Esophagus muscularis mucosa (tissue), 4 donors: Measurements from ENCODE around the gene PTPRN2. TPM values are rescaled to one million over a fixed set of nuclear protein-coding genes. Genes with fewer than 3 reads are reported as not detected.

Experiments used
- DNase-seq: peaks from one replicate; pipeline ENCODE4 v3.0.0-alpha.2; 2017; ENCODE audit errors: extremely low spot score
- H3K27ac ChIP-seq, 4 donors: fragments of 200-600 bp; sonication (generic); replicated peaks in 1 of 4; 1 replicate in 3 of 4; 2 replicates in 1 of 4; pipeline ENCODE4 v1.5.1; 2016 to 2019; ENCODE audit warnings: mild to moderate bottlenecking in 1 of 4
- H3K27me3 ChIP-seq, 4 donors: fragments of 200-600 bp; sonication (generic); one replicate each; pipeline versions ENCODE4 v1.5.1 to v1.6.0; 2016 to 2019
- H3K36me3 ChIP-seq, 4 donors: fragments of 200-600 bp; sonication (generic); one replicate each; pipeline ENCODE4 v1.5.1; 2016 to 2019
- H3K4me1 ChIP-seq, 4 donors: fragments of 200-600 bp; sonication (generic); one replicate each; pipeline ENCODE4 v1.5.1; 2016 to 2019
- H3K4me3 ChIP-seq, 4 donors: fragments of 200-600 bp; sonication (generic); 1 replicate in 2 of 4; 2 replicates in 2 of 4; pipeline ENCODE4 v1.5.1; 2016 to 2019; ENCODE audit warnings: mild to moderate bottlenecking in 4 of 4, moderate library complexity in 1 of 4
- H3K9me3 ChIP-seq, 4 donors: fragments of 200-600 bp; sonication (generic); 1 replicate in 3 of 4; 2 replicates in 1 of 4; pipeline ENCODE4 v1.5.1; 2016 to 2019
- EP300 ChIP-seq: sonication (generic); formaldehyde crosslinking; IDR thresholded peaks from one replicate; pipeline ENCODE4 v1.6.1; 2017; ENCODE audit warnings: antibody characterized with exemption
- POLR2A ChIP-seq: fragments of 450-650 bp; IDR thresholded peaks from one replicate; pipeline ENCODE4 v1.6.1; 2017; ENCODE audit warnings: antibody characterized with exemption, moderate library complexity, mild to moderate bottlenecking, low read depth
- POLR2AphosphoS5 ChIP-seq, 2 donors: sonication (generic); formaldehyde crosslinking; IDR thresholded peaks; one replicate each; pipeline ENCODE4 v1.6.1; 2017; ENCODE audit warnings: antibody characterized with exemption in 2 of 2
- WGBS: methylation state at CpG from one replicate; pipeline ENCODE4 v1.1.5; 2018; 5-methylcytosine and 5-hydroxymethylcytosine counted together
- intact Hi-C: fragments of 100-400 bp; cut with DNase I; formaldehyde crosslinking; loops from one replicate; pipeline ENCODE4 v1.15.1; 2023
- total RNA-seq, 4 donors: library from RNA; depleted of rRNA; stranded (reverse); fragments of >200 nt; gene quantifications; one replicate each; pipeline versions ENCODE4 v1.1.0 to v1.2.1, GENCODE V29; 2016
- TF ChIP-seq, protein P1 (sequence below), 3 experiments: fragments of 200-600 bp in 2 of 3; fragments of 450-650 bp in 1 of 3; sonication (generic) in 2 of 3; IDR thresholded peaks; one replicate each; pipeline ENCODE4 v1.5.1; 2017 to 2019; ENCODE audit warnings: antibody characterized with exemption in 3 of 3, mild to moderate bottlenecking in 2 of 3, moderate library complexity in 1 of 3

PTPRN2 gene
- total RNA-seq, 4 donors from 2014 or later: 2.1 to 3.1 (median 3.1) TPM

DNA sequence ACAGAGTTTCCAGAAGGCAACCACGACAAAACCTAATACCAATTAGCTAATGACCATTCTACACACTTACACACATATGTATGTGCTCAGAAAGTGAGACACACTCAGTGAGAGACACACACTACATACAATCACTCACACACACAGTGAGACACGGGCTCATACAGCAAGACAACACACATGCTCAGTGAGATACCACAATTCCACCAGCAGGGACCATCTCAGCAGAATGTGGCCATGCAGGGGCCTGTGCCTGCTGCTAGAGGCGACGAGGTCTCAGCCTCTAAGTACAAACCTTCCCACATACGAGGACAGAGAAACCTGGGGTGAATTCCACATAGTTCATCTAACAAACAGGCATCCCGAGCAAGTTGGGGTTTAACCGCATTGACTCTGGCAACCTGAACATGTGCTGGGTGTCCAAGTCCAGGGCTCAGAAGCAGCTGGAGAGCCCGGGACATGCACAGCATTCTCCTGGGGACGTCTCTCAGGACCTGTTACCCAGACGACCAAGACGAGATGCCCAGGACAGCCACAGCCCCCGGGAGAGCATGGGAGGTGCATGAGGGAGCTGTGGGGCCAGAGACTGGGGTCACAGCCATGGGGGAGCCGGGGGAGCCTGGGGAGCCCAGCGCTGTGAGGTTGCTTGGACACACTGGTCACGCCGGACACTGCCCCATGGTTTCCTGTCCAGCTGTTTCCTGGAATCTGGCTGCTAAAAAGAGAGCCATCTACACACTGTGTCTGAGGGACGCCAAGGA lies 523.6 kb downstream of the PTPRN2 start:
- Histone ChIP-seq H3K9me3 (peaks cover 0 to 12% (median 0%) of the 10 kb centered on the region in 4 donors), H3K4me1 (no peaks in the 10 kb centered on the region), H3K27me3 (peaks cover 0 to 28% (median 0%) of the 10 kb centered on the region in 4 donors), H3K4me3 (no peak overlapping the region), H3K27ac (no peak overlapping the region), H3K36me3 (no peaks in the 10 kb centered on the region)
- WGBS: 88% methylated on average over 7 of the region's 17 CpGs
- no peak for DNase-seq
- no peak for TF ChIP-seq POLR2AphosphoS5 (IDR thresholded peaks at IDR 0.05)
- TF ChIP-seq, protein P1, sequence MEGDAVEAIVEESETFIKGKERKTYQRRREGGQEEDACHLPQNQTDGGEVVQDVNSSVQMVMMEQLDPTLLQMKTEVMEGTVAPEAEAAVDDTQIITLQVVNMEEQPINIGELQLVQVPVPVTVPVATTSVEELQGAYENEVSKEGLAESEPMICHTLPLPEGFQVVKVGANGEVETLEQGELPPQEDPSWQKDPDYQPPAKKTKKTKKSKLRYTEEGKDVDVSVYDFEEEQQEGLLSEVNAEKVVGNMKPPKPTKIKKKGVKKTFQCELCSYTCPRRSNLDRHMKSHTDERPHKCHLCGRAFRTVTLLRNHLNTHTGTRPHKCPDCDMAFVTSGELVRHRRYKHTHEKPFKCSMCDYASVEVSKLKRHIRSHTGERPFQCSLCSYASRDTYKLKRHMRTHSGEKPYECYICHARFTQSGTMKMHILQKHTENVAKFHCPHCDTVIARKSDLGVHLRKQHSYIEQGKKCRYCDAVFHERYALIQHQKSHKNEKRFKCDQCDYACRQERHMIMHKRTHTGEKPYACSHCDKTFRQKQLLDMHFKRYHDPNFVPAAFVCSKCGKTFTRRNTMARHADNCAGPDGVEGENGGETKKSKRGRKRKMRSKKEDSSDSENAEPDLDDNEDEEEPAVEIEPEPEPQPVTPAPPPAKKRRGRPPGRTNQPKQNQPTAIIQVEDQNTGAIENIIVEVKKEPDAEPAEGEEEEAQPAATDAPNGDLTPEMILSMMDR (IDR thresholded peaks at IDR 0.05): no peak
- TF ChIP-seq EP300: no peak
- no peak for TF ChIP-seq POLR2A
- intact Hi-C loops: no loop called here

DNA sequence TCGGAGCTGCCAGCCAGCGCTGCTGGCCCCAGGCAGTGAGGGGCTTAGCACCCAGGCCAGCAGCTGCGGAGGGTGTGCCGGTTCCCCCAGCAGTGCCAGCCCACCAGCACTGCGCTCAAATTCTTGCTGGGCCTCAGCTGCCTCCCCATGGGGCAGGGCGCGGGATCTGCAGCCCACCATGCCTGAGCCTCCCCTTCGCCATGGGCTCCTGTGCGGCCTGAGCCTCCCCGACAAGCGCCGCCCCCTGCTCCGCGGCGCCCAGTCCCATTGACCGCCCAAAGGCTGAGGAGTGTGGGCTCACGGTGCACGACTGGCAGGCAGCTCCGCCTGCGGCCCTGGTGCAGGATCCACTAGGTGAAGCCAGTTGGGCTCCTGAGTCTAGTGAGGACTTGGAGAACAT lies 525.0 kb downstream of the PTPRN2 start:
- intact Hi-C loops: no loop called here
- WGBS: 92% methylated on average over 6 of the region's 20 CpGs
- Histone ChIP-seq H3K27ac (no peak overlapping the region), H3K4me3 (no peak overlapping the region), H3K9me3 (peaks cover 0 to 12% (median 0%) of the 10 kb centered on the region in 4 donors), H3K36me3 (no peaks in the 10 kb centered on the region), H3K27me3 (peaks cover 0 to 21% (median 0%) of the 10 kb centered on the region in 4 donors), H3K4me1 (no peaks in the 10 kb centered on the region)
- no peak for DNase-seq
- TF ChIP-seq, protein P1 (IDR thresholded peaks at IDR 0.05): no peak
- TF ChIP-seq EP300 (no peak), POLR2AphosphoS5 (IDR thresholded peaks at IDR 0.05) (no peak), POLR2A (no peak)

DNA sequence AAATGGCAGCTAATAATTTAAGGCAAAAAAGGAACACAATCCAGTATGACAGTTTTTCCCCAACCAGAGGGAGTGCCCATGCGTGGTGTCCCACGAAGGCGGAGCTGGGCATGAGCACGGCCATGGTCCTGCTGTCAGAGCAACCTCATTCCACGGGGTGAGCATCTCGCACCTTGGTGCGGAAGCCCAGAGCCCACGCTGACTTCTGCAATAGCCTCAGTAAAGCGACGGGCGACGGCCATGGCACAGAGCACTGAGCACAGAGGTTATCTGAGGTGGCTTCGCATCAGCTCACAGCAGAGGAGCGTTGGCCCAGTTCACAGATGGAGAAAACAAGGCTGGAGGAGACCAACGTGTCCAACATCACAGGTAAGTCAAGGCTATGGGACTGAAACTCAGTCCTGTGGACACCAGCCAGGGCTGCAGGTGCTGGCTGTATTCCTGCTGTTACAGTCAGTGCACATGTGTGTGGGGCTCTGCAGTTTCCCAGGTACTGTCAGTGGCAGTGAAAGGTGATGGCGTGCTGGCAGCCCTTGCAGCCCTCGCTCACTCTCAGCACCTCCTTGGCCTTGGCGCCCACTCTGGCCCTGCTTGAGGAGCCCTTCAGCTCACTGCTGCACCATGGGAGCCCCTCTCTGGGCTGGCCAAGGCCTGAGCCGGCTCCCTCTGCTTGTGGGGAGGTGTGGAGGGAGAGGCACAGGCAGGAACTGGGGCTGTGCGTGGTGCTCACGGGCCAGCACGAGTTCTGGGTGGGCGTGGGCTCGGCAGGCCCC lies 525.6 kb downstream of the PTPRN2 start:
- no peaks in the 10 kb centered on the region for H3K36me3 ChIP-seq
- no peak for DNase-seq
- 88% methylated on average over 21 of the region's 24 CpGs for WGBS
- H3K27me3 ChIP-seq: peaks cover 0 to 21% (median 0%) of the 10 kb centered on the region in 4 donors
- H3K4me3 ChIP-seq: no peak overlapping the region
- TF ChIP-seq, protein P1 (IDR thresholded peaks at IDR 0.05): no peak
- TF ChIP-seq POLR2A: no peak
- TF ChIP-seq POLR2AphosphoS5 (IDR thresholded peaks at IDR 0.05): no peak
- TF ChIP-seq EP300: no peak
- no peak overlapping the region for H3K27ac ChIP-seq
- H3K9me3 ChIP-seq: peaks cover 0 to 12% (median 0%) of the 10 kb centered on the region in 4 donors
- intact Hi-C loops: no loop called here
- H3K4me1 ChIP-seq: no peaks in the 10 kb centered on the region

DNA sequence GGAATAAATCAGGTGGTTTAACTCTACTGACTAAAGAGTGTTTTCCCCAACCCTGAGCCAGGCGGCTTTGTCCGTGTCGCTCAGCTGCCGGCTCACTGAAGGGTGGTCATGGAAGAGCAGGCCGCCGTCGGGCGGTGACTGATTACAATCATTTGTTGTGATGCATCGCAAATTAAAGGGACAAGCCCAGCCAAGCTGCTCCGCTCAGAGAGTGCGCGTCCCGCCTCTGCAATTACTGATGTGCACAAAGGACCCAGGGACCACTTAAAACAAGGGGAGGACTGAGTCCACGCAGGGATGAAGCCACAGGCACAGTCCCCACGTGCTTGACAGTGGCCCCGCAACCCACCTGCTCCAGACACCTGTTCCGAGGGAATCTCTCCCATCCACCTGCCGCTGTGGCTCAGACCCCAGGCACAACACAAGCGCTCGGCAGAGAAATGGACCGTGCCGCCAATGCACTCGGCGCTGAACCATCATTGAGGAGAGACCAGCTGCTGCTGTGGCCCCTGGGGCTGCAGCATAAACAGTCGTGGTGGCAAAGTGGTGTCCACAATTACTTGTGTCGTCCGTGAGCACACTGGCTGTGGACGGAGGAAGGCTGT lies 526.5 kb downstream of the PTPRN2 start:
- Histone ChIP-seq H3K36me3 (no peaks in the 10 kb centered on the region), H3K27me3 (peaks cover 0 to 21% (median 0%) of the 10 kb centered on the region in 4 donors), H3K4me3 (no peak overlapping the region), H3K27ac (no peak overlapping the region), H3K4me1 (no peaks in the 10 kb centered on the region), H3K9me3 (peaks cover 0 to 12% (median 0%) of the 10 kb centered on the region in 4 donors)
- intact Hi-C loops: no loop called here
- TF ChIP-seq POLR2AphosphoS5 (IDR thresholded peaks at IDR 0.05) (no peak), EP300 (no peak), POLR2A (no peak)
- TF ChIP-seq, protein P1 (IDR thresholded peaks at IDR 0.05): no peak
- DNase-seq: no peak
- 90% methylated on average over 22 of the region's 28 CpGs for WGBS
